Panc1 (cell line): ENCODE measurements around the gene FAM153A. TPM values are rescaled to one million over a fixed set of nuclear protein-coding genes. Genes with fewer than 3 reads are reported as not detected.
"Not testable (repeated sequence)": the region's sequence is repeated elsewhere in the genome, so short reads cannot be mapped to it uniquely, and the experiment has no call there.

Experiments
- ATAC-seq: fragments of 200-7000 bp; cut with Tn5 transposase; 2 replicates; pipeline ENCODE4 v1.9.1; 2020; ENCODE audit warnings: mild to moderate bottlenecking, moderate library complexity
- BruUV-seq: library from RNA; stranded (reverse); fragments of 400-500 nt; replicated peaks from 2 replicates; lab custom pipeline; 2021; lab: Mats Ljungman, UMichigan
- CTCF ChIA-PET: fragments of 300-600 bp; sonication (Branson Sonifier 250); formaldehyde crosslinking; loops from one replicate; lab custom pipeline; 2022; ENCODE audit warnings: antibody characterized with exemption; lab: Charles Lee
- POLR2A ChIA-PET: fragments of 300-600 bp; sonication (Branson Sonifier 250); formaldehyde crosslinking; loops from one replicate; lab custom pipeline; 2022; ENCODE audit warnings: antibody characterized with exemption; lab: Charles Lee
- DNase-seq: peaks from one replicate; pipeline ENCODE4 v3.0.0-alpha.2; 2010; ENCODE audit warnings: low read depth, low spot score
- H3K27ac ChIP-seq: 2 replicates; pipeline ENCODE4 v1.5.1; 2011; ENCODE audit warnings: mild to moderate bottlenecking, low read length, inconsistent platforms
- H3K27me3 ChIP-seq: fragments of 200-500 bp; sonication (Bioruptor generic); 2 replicates; pipeline ENCODE4 v1.6.0; 2014; ENCODE audit warnings: low read length, inconsistent platforms; ENCODE audit not compliant: control insufficient read depth, insufficient read depth
- H3K36me3 ChIP-seq: fragments of 200-500 bp; sonication (Bioruptor generic); 2 replicates; pipeline ENCODE4 v1.5.1; 2014; ENCODE audit warnings: inconsistent platforms, mild to moderate bottlenecking, low read length, moderate library complexity; ENCODE audit not compliant: control insufficient read depth, insufficient read depth
- H3K4me1 ChIP-seq: 2 replicates; pipeline ENCODE4 v1.5.1; 2011; ENCODE audit warnings: inconsistent platforms, mild to moderate bottlenecking, low read length, moderate library complexity; ENCODE audit not compliant: control insufficient read depth, insufficient read depth
- H3K4me3 ChIP-seq, 2 experiments: 2 replicates each; pipeline ENCODE4 v1.5.1; 2011 to 2012; ENCODE audit warnings: low read depth in 2 of 2, low read length in 2 of 2, mild to moderate bottlenecking in 2 of 2, inconsistent platforms in 1 of 2, moderate library complexity in 1 of 2
- H3K9me3 ChIP-seq: fragments of 200-500 bp; sonication (Bioruptor generic); 2 replicates; pipeline ENCODE4 v1.5.1; 2014; ENCODE audit warnings: low read depth, mild to moderate bottlenecking, inconsistent platforms, low read length, moderate library complexity; ENCODE audit not compliant: control insufficient read depth, insufficient read depth
- in situ Hi-C: cut with HindIII; loops from 2 replicates; pipeline ENCODE4 v1.10.0; 2016; ENCODE audit warnings: low sequenced_read_pairs, low pct_unique_long_range_greater_than_20kb
- intact Hi-C: fragments of 100-400 bp; cut with micrococcal nuclease; formaldehyde crosslinking; loops from one replicate; pipeline ENCODE4 v1.10.0; 2022; ENCODE audit not compliant: unreplicated experiment
- total RNA-seq: library from RNA; stranded (reverse); gene quantifications from one replicate; pipeline ENCODE4 v1.2.1, GENCODE V29; 2021; ENCODE audit not compliant: unreplicated experiment

Gene FAM153A
- total RNA-seq, 1 experiment from 2014 or later = not detected

DNA sequence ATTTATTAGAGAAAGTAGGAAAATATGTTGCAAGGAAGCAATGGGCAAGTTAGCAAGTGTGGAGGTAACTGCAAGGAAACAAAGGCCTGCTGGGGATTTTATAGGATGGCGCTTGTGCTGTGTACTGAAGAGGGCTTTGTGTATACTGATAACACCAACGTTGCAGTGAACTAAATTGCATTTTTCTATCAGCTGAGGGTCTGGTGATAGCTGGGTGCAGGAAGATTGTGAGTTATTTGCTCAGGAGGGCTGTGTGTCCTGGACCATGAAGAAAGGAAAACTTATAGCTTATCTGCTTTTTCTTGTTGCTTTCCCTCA, 88.2 kb downstream of the FAM153A start:
- H3K4me1 ChIP-seq, CTCF ChIA-PET, H3K36me3 ChIP-seq, ATAC-seq, H3K27me3 ChIP-seq, H3K4me3 ChIP-seq, POLR2A ChIA-PET, in situ Hi-C loops, intact Hi-C loops, BruUV-seq, H3K27ac ChIP-seq, DNase-seq, H3K9me3 ChIP-seq: not testable (repeated sequence)

DNA sequence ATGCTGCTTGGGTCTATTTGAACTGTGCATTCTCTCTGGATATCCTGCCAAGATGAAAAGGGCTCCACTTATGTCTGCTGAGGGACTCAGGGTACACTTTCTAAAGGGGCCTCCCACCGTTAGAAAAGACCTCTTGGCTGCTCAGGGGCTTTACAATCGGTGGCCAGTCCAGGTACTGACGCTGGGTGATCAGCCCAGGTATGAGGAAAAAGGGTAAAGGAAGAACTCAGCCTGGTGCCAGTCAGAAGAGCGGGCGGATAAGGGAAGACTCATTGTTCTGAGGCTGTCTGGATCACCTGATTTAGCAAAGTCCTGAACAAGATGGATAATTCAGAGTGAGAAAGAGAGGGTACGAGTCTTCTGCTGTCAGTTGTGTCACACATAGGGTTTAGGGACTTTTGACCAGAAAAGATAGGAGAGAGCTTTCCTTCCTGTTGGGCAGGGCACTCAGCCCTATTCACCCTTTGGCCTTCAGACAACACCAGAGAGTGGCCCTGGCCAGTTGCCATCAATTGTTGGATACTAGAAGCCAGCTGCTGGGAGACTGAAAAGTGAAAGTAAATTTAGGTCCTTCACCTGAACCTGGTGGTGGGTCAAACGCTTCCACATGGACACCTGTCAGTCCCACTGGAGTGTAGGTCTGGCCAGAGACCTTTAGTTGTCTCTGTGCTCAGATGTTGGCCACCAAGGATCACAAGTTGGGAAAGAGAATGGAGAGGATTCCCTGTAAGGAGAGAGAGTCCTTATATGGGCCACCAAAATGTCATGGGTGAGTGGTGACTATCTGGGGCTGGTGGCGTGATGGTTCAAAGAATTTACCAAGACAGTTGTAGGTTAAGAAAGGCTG, 88.8 kb downstream of the FAM153A start:
- H3K27ac ChIP-seq, H3K4me3 ChIP-seq, POLR2A ChIA-PET, H3K27me3 ChIP-seq, ATAC-seq, in situ Hi-C loops, BruUV-seq, H3K9me3 ChIP-seq, CTCF ChIA-PET, H3K36me3 ChIP-seq, DNase-seq, intact Hi-C loops, H3K4me1 ChIP-seq: not testable (repeated sequence)

DNA sequence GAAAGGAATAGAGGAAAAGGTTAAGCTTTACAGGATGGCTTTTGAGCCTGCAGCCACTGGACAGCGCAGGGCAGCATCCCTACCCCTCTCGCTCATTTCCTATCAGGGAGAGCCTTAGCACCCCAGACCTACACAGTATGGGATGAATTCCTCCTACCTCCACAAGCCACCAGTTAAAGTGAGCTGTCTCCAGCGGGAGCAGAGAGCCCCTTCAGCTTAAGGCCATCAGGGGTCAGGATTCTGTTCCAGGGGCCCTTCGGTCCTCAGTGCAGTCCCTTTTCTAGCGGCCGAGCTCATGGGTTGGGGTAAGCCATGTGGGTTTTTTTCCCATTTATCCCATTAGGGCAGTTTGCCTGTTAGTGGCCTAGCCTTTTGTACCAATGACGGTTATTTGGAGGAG, 89.7 kb downstream of the FAM153A start:
- H3K9me3 ChIP-seq, BruUV-seq, DNase-seq, in situ Hi-C loops, H3K27me3 ChIP-seq, intact Hi-C loops, H3K27ac ChIP-seq, H3K4me1 ChIP-seq, H3K4me3 ChIP-seq, ATAC-seq, CTCF ChIA-PET, H3K36me3 ChIP-seq, POLR2A ChIA-PET: not testable (repeated sequence)

DNA sequence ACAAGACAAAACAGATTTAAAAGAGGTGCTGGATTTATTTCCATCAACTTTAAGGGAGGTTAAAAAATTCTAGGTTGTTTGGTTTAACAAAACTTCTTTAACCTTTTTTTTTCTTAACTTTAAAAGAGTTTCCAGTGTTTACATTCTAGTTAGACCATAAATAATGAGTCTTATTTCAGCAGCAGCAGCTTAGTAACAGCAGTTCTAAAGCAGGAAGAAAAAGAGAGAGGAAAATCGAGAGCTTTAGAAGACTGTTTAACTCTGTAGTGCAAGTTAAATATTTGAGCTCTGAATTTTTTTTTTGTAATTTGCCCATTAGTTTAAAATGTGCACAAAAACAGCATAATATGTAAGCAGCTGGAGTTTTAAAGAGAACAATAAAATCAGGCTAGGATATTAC, 90.2 kb downstream of the FAM153A start:
- BruUV-seq, H3K4me3 ChIP-seq, intact Hi-C loops, CTCF ChIA-PET, H3K9me3 ChIP-seq, in situ Hi-C loops, DNase-seq, H3K4me1 ChIP-seq, H3K27me3 ChIP-seq, ATAC-seq, H3K27ac ChIP-seq, H3K36me3 ChIP-seq, POLR2A ChIA-PET: not testable (repeated sequence)

DNA sequence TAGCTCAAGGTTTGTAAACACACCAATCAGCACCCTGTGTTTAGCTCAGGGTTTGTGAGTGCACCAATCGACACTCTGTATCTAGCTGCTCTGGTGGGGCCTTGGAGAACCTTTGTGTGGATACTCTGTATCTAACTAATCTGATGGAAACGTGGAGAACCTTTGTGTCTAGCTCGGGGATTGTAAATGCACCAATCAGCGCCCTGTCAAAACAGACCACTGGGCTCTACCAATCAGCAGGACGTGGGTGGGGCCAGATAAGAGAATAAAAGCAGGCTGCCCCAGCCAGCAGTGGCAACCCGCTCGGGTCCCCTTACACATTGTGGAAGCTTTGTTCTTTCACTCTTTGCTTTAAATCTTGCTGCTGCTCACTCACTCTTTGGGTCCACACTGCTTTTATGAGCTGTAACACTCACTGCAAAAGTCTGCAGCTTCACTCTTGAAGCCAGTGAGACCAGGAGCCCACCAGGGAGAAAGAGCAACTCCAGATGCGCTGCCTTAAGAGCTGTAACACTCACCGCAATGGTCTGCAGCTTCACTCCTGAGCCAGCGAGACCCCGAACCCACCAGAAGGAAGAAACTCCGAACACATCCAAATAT, 93.6 kb downstream of the FAM153A start:
- POLR2A ChIA-PET, CTCF ChIA-PET, intact Hi-C loops, H3K36me3 ChIP-seq, H3K9me3 ChIP-seq, in situ Hi-C loops, H3K27ac ChIP-seq, ATAC-seq, DNase-seq, H3K4me3 ChIP-seq, H3K4me1 ChIP-seq, BruUV-seq, H3K27me3 ChIP-seq: not testable (repeated sequence)

DNA sequence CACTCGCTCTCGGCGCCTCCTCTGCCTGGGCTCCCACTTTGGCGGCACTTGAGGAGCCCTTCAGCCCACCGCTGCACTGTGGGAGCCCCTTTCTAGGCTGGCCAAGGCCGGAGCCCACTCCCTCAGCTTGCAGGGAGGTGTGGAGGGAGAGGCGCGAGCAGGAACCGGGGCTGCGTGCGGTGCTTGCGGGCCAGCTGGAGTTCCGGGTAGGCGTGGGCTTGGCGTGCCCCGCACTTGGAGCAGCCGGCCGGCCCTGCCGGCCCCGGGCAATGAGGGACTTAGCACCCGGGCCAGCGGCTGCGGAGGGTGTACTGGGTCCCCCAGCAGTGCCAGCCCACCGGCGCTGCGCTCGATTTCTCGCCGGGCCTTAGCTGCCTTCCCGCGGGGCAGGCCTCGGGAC, 94.6 kb downstream of the FAM153A start:
- CTCF ChIA-PET, POLR2A ChIA-PET: not testable (repeated sequence)

DNA sequence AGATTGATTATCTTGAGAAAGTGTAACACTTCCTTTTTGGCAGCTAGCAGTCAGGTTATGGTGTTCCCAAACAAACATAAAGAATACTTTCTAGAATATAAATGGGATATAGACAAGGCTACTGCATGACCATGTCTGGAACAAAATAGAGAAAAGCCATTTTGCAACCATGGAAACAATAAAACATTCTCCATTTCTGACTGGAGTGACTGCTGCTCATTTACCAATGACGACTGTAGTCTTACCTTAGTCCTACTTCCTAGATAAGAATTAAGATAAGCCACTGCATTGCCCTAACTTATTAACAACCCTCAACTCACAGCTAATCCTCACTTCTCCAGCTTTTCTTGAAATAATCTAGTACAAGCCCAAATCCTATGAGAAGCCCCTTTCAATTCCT, 100.8 kb downstream of the FAM153A start:
- in situ Hi-C loops, H3K27me3 ChIP-seq, intact Hi-C loops, H3K36me3 ChIP-seq, H3K27ac ChIP-seq, DNase-seq, BruUV-seq, CTCF ChIA-PET, ATAC-seq, POLR2A ChIA-PET, H3K4me3 ChIP-seq, H3K4me1 ChIP-seq, H3K9me3 ChIP-seq: not testable (repeated sequence)

More for the DNA sequence above, 94.6 kb downstream of the FAM153A start:
- in situ Hi-C loops, DNase-seq, ATAC-seq, H3K4me3 ChIP-seq, intact Hi-C loops, H3K36me3 ChIP-seq, H3K27ac ChIP-seq, BruUV-seq, H3K27me3 ChIP-seq, H3K4me1 ChIP-seq, H3K9me3 ChIP-seq: not testable (repeated sequence)
